Measurements from ENCODE around the gene TUBG2.

TUBG2 gene

GRCh38 chr17:42667088-42667951 is 8.2 kb downstream of the TUBG2 start:
- ChIA-PET CTCF (interaction anchor here (1.1 to 2.3 kb wide), 4 partner anchors 9 to 96 kb away, joined by 3 to 17 read pairs (median 4); partner anchors contain the start of gene PLEKHH3), POLR2A (interaction anchor here (0.6 to 2.0 kb wide), 2 partner anchors 8 to 9 kb away, joined by 4 to 9 read pairs; partner anchors contain the start of genes PLEKHH3 and TUBG2)
- no peak for TF ChIP-seq CTCF (IDR thresholded peaks at IDR 0.05; ENCODE audit: insufficient read depth, low read length, missing control alignments)
- DNase-seq (ENCODE audit: low read depth, low spot score): no peak
- no peak overlapping the region for H3K4me3 ChIP-seq (ENCODE audit: low read depth, low read length)

- ChIA-PET CTCF (interaction anchor here (1.1 to 1.8 kb wide), 2 partner anchors 8 to 91 kb away, joined by 3 to 8 read pairs; no protein-coding TSS in a partner anchor), POLR2A (interaction anchor here (0.8 kb wide), 1 partner anchor 9 kb away, joined by 3 read pairs; no protein-coding TSS in a partner anchor)
- TF ChIP-seq CTCF (IDR thresholded peaks at IDR 0.05; ENCODE audit: insufficient read depth, low read length, missing control alignments): no peak
- H3K4me3 ChIP-seq (ENCODE audit: low read depth, low read length): no peak overlapping the region
- DNase-seq (ENCODE audit: low read depth, low spot score): no peak
Measured at GRCh38 chr17:42669705-42669976, 10.6 kb downstream of the TUBG2 start.

- DNase-seq (ENCODE audit: low read depth, low spot score): no peak
Measured at GRCh38 chr17:42669977-42670788, 11.1 kb downstream of the TUBG2 start.

GRCh38 chr17:42670789-42671657 is 11.9 kb downstream of the TUBG2 start:
- no peak for DNase-seq (ENCODE audit: low read depth, low spot score)
- H3K4me3 ChIP-seq (ENCODE audit: low read depth, low read length): no peak overlapping the region
- POLR2A ChIA-PET: no interaction called here
- TF ChIP-seq CTCF (IDR thresholded peaks at IDR 0.05; ENCODE audit: insufficient read depth, low read length, missing control alignments): no peak
- CTCF ChIA-PET: interaction anchor here (1.2 to 4.0 kb wide), 3 partner anchors 9 to 10 kb away, joined by 4 to 31 read pairs (median 4); partner anchors contain the start of gene TUBG2

More at GRCh38 chr17:42669977-42670788, 11.1 kb downstream of the TUBG2 start:
- TF ChIP-seq CTCF (IDR thresholded peaks at IDR 0.05; ENCODE audit: insufficient read depth, low read length, missing control alignments): no peak
- ChIA-PET POLR2A (interaction anchor here (0.8 kb wide), 1 partner anchor 9 kb away, joined by 3 read pairs; no protein-coding TSS in a partner anchor), CTCF (interaction anchor here (1.4 to 1.8 kb wide), 2 partner anchors 9 to 92 kb away, joined by 4 to 8 read pairs; no protein-coding TSS in a partner anchor)
- no peak overlapping the region for H3K4me3 ChIP-seq (ENCODE audit: low read depth, low read length)

GRCh38 chr17:42672038-42672437 is 13.0 kb downstream of the TUBG2 start:
- no peak for DNase-seq (ENCODE audit: low read depth, low spot score)
- POLR2A ChIA-PET: no interaction called here
- CTCF ChIA-PET: interaction anchor here (0.9 to 4.0 kb wide), 3 partner anchors 9 to 66 kb away, joined by 3 to 31 read pairs (median 4); partner anchors contain the start of gene TUBG2
- H3K4me3 ChIP-seq (ENCODE audit: low read depth, low read length): no peak overlapping the region
- TF ChIP-seq CTCF (IDR thresholded peaks at IDR 0.05; ENCODE audit: insufficient read depth, low read length, missing control alignments): no peak

Data from AG04449 (cell line).